Urinary bladder (tissue), 4 donors: ENCODE measurements around the gene HPCAL4. TPM values are rescaled to one million over a fixed set of nuclear protein-coding genes. Genes with fewer than 3 reads are reported as not detected.

Experiments
- DNase-seq: peaks from one replicate; pipeline ENCODE4 v3.0.0-alpha.2; 2015; ENCODE audit errors: extremely low spot score
- H3K27ac ChIP-seq: one replicate; pipeline ENCODE4 v1.5.1; 2013; ENCODE audit warnings: low read depth, mild to moderate bottlenecking, moderate library complexity
- H3K36me3 ChIP-seq: one replicate; pipeline ENCODE4 v1.6.1; 2013; ENCODE audit warnings: mild to moderate bottlenecking, moderate library complexity; ENCODE audit not compliant: insufficient read depth
- H3K4me1 ChIP-seq: one replicate; pipeline ENCODE4 v1.6.1; 2013; ENCODE audit warnings: mild to moderate bottlenecking, moderate library complexity; ENCODE audit not compliant: insufficient read depth
- H3K4me3 ChIP-seq: one replicate; pipeline ENCODE4 v1.5.1; 2013; ENCODE audit warnings: low read depth, low read length
- WGBS: extraction: QIAGEN DNeasy Blood & Tissue Kit; methylation state at CpG from one replicate; pipeline ENCODE4 v1.1.7; 2013; 5-methylcytosine and 5-hydroxymethylcytosine counted together
- polyA plus RNA-seq: library from polyadenylated mRNA; stranded (reverse); fragments of 200-250 nt; gene quantifications from one replicate; pipeline ENCODE4 v1.2.3, GENCODE V29; 2013
- total RNA-seq: library from RNA; depleted of rRNA; stranded (reverse); fragments of >200 nt; gene quantifications from one replicate; pipeline ENCODE4 v1.2.3, GENCODE V29; 2014
- donor health status: healthy with polysubstance abuse.
- donor health status: healthy.

The HPCAL4 gene
- total RNA-seq = 2.5 TPM
- polyA plus RNA-seq = 0.23 TPM

GRCh38 chr1:39691383-39692151 is at the start of gene HPCAL4:
Gene HPCAL4, minus strand, starts transcription at chr1:39691433. Its CDS starts 6,830 bp downstream, at chr1:39684603.
- Histone ChIP-seq H3K27ac (no peak within 1 kb of the TSS), H3K4me1 (no peaks in the 10 kb centered on the region), H3K36me3 (no peaks in the 10 kb centered on the region), H3K4me3 (peak within 1 kb of the TSS; percentile 28)
- DNase-seq = peak; percentile 80
- WGBS = 1% methylated on average over 47 of the region's 47 CpGs

DNA sequence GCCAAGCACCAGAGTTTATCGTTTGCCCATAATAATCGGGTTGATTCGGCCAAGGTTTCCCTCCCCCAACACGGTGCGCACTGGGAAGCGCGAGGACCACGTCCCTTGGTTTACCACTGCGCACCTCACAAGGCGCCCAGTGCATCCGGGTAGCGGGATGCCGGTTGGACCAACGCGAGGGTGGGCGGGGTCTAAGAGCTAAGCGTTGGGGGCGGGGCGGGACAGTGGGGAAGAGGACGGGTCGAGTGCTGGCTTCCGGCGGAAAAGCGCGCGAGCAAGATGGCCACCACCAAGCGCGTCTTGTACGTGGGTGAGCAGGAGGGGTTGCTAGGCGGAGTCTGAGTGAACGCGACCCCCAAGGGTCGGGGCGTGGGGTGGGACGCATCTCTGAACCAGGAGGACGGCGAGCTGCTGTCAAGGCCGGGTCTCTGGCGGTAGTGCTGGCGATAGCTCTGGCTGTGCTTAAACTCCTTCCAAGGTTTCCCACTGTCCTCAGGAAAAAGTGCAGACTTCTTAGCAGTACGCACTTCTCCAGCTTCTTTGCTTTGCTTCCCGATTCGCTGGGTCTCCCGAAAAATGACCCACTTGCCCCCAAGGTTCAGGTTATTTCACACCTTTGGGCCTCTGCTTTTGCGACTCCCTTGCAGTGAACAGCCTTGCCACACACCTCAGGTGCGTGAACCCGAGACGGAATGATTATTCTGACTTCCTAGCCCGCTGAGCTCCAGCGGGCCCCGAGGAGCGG is 47.6 kb upstream of the HPCAL4 start, which contains the start of gene PPIE:
Gene PPIE (plus strand): TSS at position 261 of the 745 bp plus-strand sequence. CDS start 19 bp downstream, at position 280.
- Histone ChIP-seq H3K4me3 (peak within 1 kb of the TSS; percentile 66), H3K4me1 (no peaks in the 10 kb centered on the region), H3K36me3 (no peaks in the 10 kb centered on the region), H3K27ac (peak within 1 kb of the TSS; percentile 60)
- peak; percentile 84 for DNase-seq
- WGBS = under 1% methylated on average over 52 of the region's 52 CpGs

DNA sequence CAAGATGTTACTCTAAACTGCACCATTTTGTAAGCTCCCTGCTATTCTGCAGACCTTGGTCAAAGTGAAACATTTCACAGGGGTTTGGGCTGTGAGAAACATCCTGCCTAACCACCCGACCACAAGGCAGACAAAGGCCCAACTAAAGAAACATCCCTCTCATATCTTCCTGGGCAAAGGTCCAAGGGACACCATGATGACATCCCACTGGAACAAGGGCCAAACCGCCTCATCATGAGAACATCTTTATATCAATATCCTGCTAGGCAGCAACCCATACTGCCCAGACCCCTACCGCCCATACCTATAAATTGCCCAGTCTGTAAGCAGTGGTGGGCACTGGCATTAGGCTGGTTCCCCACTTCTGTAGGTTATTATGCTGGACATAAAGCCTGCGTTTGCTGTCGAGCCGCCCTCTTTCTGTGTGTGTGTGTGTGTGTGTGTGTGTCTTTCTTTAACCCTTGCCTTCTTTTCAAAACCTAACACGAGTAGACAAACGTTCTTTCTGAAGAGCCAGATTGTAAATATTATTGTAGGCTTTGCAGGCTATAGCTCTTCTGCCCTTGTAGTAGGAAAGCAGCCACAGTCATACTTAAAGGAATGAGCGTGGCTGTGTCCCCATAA is 46.4 kb upstream of the HPCAL4 start:
- no peak overlapping the region for H3K27ac ChIP-seq
- H3K4me3 ChIP-seq = no peak overlapping the region
- H3K36me3 ChIP-seq = no peaks in the 10 kb centered on the region
- no peaks in the 10 kb centered on the region for H3K4me1 ChIP-seq
- no peak for DNase-seq
- 64% methylated on average over 9 of the region's 9 CpGs for WGBS

- H3K36me3 ChIP-seq = no peaks in the 10 kb centered on the region
- DNase-seq = no peak
- H3K4me3 ChIP-seq = no peak overlapping the region
- H3K4me1 ChIP-seq = no peaks in the 10 kb centered on the region
- 71% methylated on average over 3 of the region's 3 CpGs for WGBS
- H3K27ac ChIP-seq = no peak overlapping the region
Observed at GRCh38 chr1:39735731-39736130, 44.5 kb upstream of the HPCAL4 start.

- Histone ChIP-seq H3K27ac (no peak overlapping the region), H3K36me3 (no peaks in the 10 kb centered on the region), H3K4me1 (no peaks in the 10 kb centered on the region), H3K4me3 (no peak overlapping the region)
- 59% methylated on average over 7 of the region's 7 CpGs for WGBS
- no peak for DNase-seq
Observed at GRCh38 chr1:39733161-39733560, 41.9 kb upstream of the HPCAL4 start.

GRCh38 chr1:39732730-39733129 is 41.5 kb upstream of the HPCAL4 start:
- H3K4me1 ChIP-seq = no peaks in the 10 kb centered on the region
- H3K27ac ChIP-seq = no peak overlapping the region
- no peak for DNase-seq
- WGBS = 59% methylated on average over 3 of the region's 3 CpGs
- no peak overlapping the region for H3K4me3 ChIP-seq
- no peaks in the 10 kb centered on the region for H3K36me3 ChIP-seq

- Histone ChIP-seq H3K27ac (no peak overlapping the region), H3K4me1 (no peaks in the 10 kb centered on the region), H3K36me3 (no peaks in the 10 kb centered on the region), H3K4me3 (no peak overlapping the region)
- 44% methylated on average over 4 of the region's 4 CpGs for WGBS
- no peak for DNase-seq
Observed at GRCh38 chr1:39729842-39730241, 38.6 kb upstream of the HPCAL4 start.

DNA sequence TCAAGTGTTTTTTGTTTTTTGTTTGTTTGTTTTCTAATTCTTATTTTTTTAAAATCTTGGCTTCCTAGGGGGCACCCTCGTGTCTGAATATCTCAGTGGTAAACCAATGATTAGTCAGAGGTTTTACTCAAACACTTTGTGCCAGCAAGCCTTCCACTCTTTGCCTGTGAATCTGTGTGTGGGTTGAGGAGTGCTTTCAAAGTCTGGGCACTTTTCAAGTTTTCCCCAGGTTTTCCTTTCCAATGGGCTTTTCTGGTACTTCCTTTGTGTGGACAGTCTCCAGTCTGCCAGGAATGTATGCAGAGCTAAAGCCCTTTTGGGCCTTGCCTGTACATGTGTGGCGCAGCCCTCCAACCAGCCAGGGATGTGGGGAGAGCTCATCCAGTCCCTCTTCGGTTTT is 37.8 kb upstream of the HPCAL4 start:
- 66% methylated on average over 3 of the region's 3 CpGs for WGBS
- DNase-seq = no peak
- Histone ChIP-seq H3K27ac (no peak overlapping the region), H3K36me3 (no peaks in the 10 kb centered on the region), H3K4me3 (no peak overlapping the region), H3K4me1 (no peaks in the 10 kb centered on the region)

- WGBS = 62% methylated on average over 14 of the region's 14 CpGs
- H3K4me1 ChIP-seq = no peaks in the 10 kb centered on the region
- no peaks in the 10 kb centered on the region for H3K36me3 ChIP-seq
- no peak overlapping the region for H3K27ac ChIP-seq
- DNase-seq = no peak
- no peak overlapping the region for H3K4me3 ChIP-seq
Observed at GRCh38 chr1:39727932-39728317, 36.7 kb upstream of the HPCAL4 start.

GRCh38 chr1:39727221-39727931 is 36.1 kb upstream of the HPCAL4 start:
- H3K4me3 ChIP-seq = no peak overlapping the region
- H3K36me3 ChIP-seq = no peaks in the 10 kb centered on the region
- 44% methylated on average over 10 of the region's 10 CpGs for WGBS
- DNase-seq = no peak
- H3K4me1 ChIP-seq = no peaks in the 10 kb centered on the region
- H3K27ac ChIP-seq = no peak overlapping the region

GRCh38 chr1:39726600-39726999 is 35.4 kb upstream of the HPCAL4 start:
- no peak overlapping the region for H3K27ac ChIP-seq
- WGBS = 70% methylated on average over 3 of the region's 3 CpGs
- H3K36me3 ChIP-seq = no peaks in the 10 kb centered on the region
- DNase-seq = no peak
- H3K4me1 ChIP-seq = no peaks in the 10 kb centered on the region
- no peak overlapping the region for H3K4me3 ChIP-seq

DNA sequence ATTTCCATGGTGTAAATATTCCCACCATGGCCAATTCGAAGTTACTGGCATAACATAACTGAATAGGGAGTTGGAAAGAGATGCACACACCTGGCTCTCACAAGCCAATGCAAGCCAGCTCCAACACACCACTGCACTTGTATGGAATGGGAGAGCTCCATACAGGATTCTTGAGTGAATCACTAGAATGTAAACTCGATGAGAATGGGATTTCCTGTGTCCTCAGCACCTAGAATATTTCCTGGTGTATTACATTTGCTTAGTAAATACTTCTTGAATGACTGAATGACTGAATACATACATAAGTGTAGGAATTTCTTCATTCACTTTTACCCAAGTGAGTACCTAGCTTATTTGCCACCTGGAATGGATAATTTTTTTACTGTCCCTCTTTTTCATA is 31.3 kb upstream of the HPCAL4 start:
- 13% methylated on average over 2 of the region's 2 CpGs for WGBS
- H3K4me1 ChIP-seq = no peaks in the 10 kb centered on the region
- no peaks in the 10 kb centered on the region for H3K36me3 ChIP-seq
- H3K4me3 ChIP-seq = no peak overlapping the region
- no peak overlapping the region for H3K27ac ChIP-seq
- no peak for DNase-seq

DNA sequence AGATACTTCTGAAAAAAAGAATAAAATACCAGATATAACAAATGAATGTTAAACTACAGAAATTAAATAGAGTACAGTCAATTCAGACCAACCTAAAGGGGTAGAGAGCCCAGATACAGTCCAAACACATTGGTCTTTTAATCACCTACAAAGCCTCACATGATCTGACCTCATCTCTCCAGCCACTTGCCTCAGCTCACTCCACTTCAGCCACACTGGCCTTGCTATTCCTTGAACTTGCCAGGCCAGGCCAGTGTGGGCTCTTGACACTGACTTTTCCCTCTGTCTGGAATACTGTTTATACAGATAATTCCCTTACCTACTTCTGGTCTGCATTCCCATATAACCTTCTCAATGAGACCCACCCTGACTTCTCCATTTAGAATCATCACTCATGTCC is 30.4 kb upstream of the HPCAL4 start:
- Histone ChIP-seq H3K36me3 (no peaks in the 10 kb centered on the region), H3K4me3 (no peak overlapping the region), H3K27ac (no peak overlapping the region), H3K4me1 (no peaks in the 10 kb centered on the region)
- no peak for DNase-seq
